HG02678 (cell line): Measurements from ENCODE around the gene HTR4.

ENCODE experiments used
- ATAC-seq: cut with Tn5 transposase; IDR thresholded peaks from one replicate; pipeline ENCODE4 v1.9.1; 2021; ENCODE audit warnings: mild to moderate bottlenecking, moderate library complexity; ENCODE audit not compliant: unreplicated experiment

HTR4 gene

GRCh38 chr5:148443241-148443640 lies 211.1 kb downstream of the HTR4 start:
- ATAC-seq: no peak

GRCh38 chr5:148438933-148439332 lies 215.4 kb downstream of the HTR4 start:
- no peak for ATAC-seq

GRCh38 chr5:148437249-148437648 lies 217.1 kb downstream of the HTR4 start:
- ATAC-seq: no peak

DNA sequence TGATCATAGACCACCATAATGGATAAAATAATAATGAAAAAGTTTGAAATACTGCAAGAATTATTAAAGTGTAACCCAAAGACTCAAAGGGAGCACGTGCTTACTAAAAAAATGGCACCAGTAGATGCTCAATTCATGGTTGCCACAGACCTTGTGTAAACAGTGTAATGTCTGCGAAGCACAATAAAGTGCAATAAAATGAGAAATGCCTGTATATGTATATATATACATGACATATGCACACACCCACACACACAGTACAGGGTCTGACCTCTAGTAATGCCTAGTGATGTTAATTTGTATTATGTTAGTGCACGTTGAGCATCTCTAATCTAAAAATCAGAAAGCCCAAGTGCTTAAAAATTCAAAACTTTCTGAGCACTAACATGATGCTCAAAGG lies 218.3 kb downstream of the HTR4 start:
- ATAC-seq: no peak

GRCh38 chr5:148433826-148434225 lies 220.5 kb downstream of the HTR4 start:
- no peak for ATAC-seq
